Fibroblast of skin of right quadriceps (primary cell): ENCODE data around the gene TSC22D3.

Experiments used
- DNase-seq: peaks from one replicate; pipeline ENCODE4 v3.0.0-alpha.2; 2013

TSC22D3 gene

GRCh38 chrX:107758231-107758766, 17.3 kb downstream of the TSC22D3 start:
- DNase-seq, result no peak

- DNase-seq, result no peak
Observed at GRCh38 chrX:107755721-107756120, 19.9 kb downstream of the TSC22D3 start.

- DNase-seq, result no peak
Observed at GRCh38 chrX:107753187-107753586, 22.4 kb downstream of the TSC22D3 start.

- no peak for DNase-seq
Observed at GRCh38 chrX:107752714-107753113, 22.9 kb downstream of the TSC22D3 start.

GRCh38 chrX:107752043-107752442, 23.5 kb downstream of the TSC22D3 start:
- no peak for DNase-seq

- DNase-seq, result no peak
Observed at GRCh38 chrX:107750861-107751445, 24.6 kb downstream of the TSC22D3 start.

- DNase-seq, result no peak
Observed at GRCh38 chrX:107750263-107750662, 25.3 kb downstream of the TSC22D3 start.

GRCh38 chrX:107748506-107748905, 27.1 kb downstream of the TSC22D3 start:
- no peak for DNase-seq

- peak; percentile 43 for DNase-seq
Observed at GRCh38 chrX:107747596-107748161, 27.9 kb downstream of the TSC22D3 start.

- no peak for DNase-seq
Observed at GRCh38 chrX:107744868-107745267, 30.7 kb downstream of the TSC22D3 start.

- no peak for DNase-seq
Observed at GRCh38 chrX:107743995-107744394, 31.6 kb downstream of the TSC22D3 start.

GRCh38 chrX:107742700-107743191, 32.8 kb downstream of the TSC22D3 start:
- no peak for DNase-seq

GRCh38 chrX:107741404-107741790, 34.2 kb downstream of the TSC22D3 start:
- no peak for DNase-seq

- no peak for DNase-seq
Observed at GRCh38 chrX:107739541-107739940, 36.0 kb downstream of the TSC22D3 start.

- no peak for DNase-seq
Observed at GRCh38 chrX:107738768-107739167, 36.8 kb downstream of the TSC22D3 start.

GRCh38 chrX:107738272-107738671, 37.3 kb downstream of the TSC22D3 start:
- DNase-seq, result no peak

- no peak for DNase-seq
Observed at GRCh38 chrX:107736781-107737531, 38.6 kb downstream of the TSC22D3 start.

- DNase-seq, result no peak
Observed at GRCh38 chrX:107734646-107735045, 40.9 kb downstream of the TSC22D3 start.

GRCh38 chrX:107733686-107734085, 41.9 kb downstream of the TSC22D3 start:
- DNase-seq, result no peak

GRCh38 chrX:107731831-107732502, 43.6 kb downstream of the TSC22D3 start:
- peak; percentile 71 for DNase-seq

- no peak for DNase-seq
Observed at GRCh38 chrX:107730991-107731766, 44.4 kb downstream of the TSC22D3 start.

GRCh38 chrX:107730298-107730655, 45.3 kb downstream of the TSC22D3 start:
- DNase-seq, result no peak
